LHCN-M2 (cell line): ENCODE measurements around the gene SIRT6. TPM values are rescaled to one million over a fixed set of nuclear protein-coding genes. Genes with fewer than 3 reads are reported as not detected.
A peak's percentile ranks its signal among the peaks of the same experiment; 100 is the strongest.
"Not testable (repeated sequence)": the region's sequence is repeated elsewhere in the genome, so short reads cannot be mapped to it uniquely, and the experiment has no call there.

Experiments
- DNase-seq: peaks from one replicate; pipeline ENCODE4 v3.0.0-alpha.2; 2012; ENCODE audit warnings: low read depth
- total RNA-seq: library from RNA; depleted of rRNA; stranded (reverse); fragments of >200 nt; gene quantifications from 2 replicates; pipeline ENCODE4 v1.2.3, GENCODE V29; 2014; rRNA removed

SIRT6 gene
- total RNA-seq, 1 experiment from 2014 or later, result 31.1 TPM

GRCh38 chr19:4136680-4137088, 45.7 kb downstream of the SIRT6 start:
- no peak for DNase-seq

- DNase-seq, result not testable (repeated sequence)
Observed at GRCh38 chr19:4135386-4135785, 47.0 kb downstream of the SIRT6 start.

GRCh38 chr19:4134351-4134750, 48.0 kb downstream of the SIRT6 start:
- no peak for DNase-seq

GRCh38 chr19:4130744-4131438, 51.5 kb downstream of the SIRT6 start:
- peak; percentile 89 for DNase-seq

GRCh38 chr19:4129050-4129449, 53.3 kb downstream of the SIRT6 start:
- DNase-seq, result not testable (repeated sequence)

- DNase-seq, result not testable (repeated sequence)
Observed at GRCh38 chr19:4127322-4127721, 55.0 kb downstream of the SIRT6 start.

GRCh38 chr19:4124638-4125037, 57.7 kb downstream of the SIRT6 start:
- no peak for DNase-seq

Other genes starting within 250 kb of the SIRT6 start
- gene NMRK2, start 249.5 kb downstream of the SIRT6 start, total RNA-seq, result not detected in 2 replicates
- 135 and 150 TPM in 2 replicates for gene DAPK3, start 211.5 kb downstream of the SIRT6 start, total RNA-seq
- 2,004 and 2,150 TPM in 2 replicates for gene EEF2, start 197.1 kb downstream of the SIRT6 start, total RNA-seq
- 17.6 and 18.1 TPM in 2 replicates for gene PIAS4, start 174.8 kb downstream of the SIRT6 start, total RNA-seq
- 29.5 and 29.7 TPM in 2 replicates for gene ZBTB7A, start 115.7 kb downstream of the SIRT6 start, total RNA-seq
- gene MAP2K2, start 58.4 kb downstream of the SIRT6 start, total RNA-seq, result 178 and 191 TPM in 2 replicates
- gene CREB3L3, start 28.9 kb downstream of the SIRT6 start, total RNA-seq, result not detected in 2 replicates
- gene ANKRD24, start 126 bp upstream of the SIRT6 start, total RNA-seq, result 0.13 and 0.17 TPM in 2 replicates
- 0.11 TPM in 1 of 2 replicates, not detected in the other for gene EBI3, start 47.0 kb upstream of the SIRT6 start, total RNA-seq
- 16.8 and 24.2 TPM in 2 replicates for gene YJU2, start 64.5 kb upstream of the SIRT6 start, total RNA-seq
- gene SHD, start 96.7 kb upstream of the SIRT6 start, total RNA-seq, result 39.4 and 122 TPM in 2 replicates
- gene TMIGD2, start 119.8 kb upstream of the SIRT6 start, total RNA-seq, result not detected in 2 replicates
- gene FSD1, start 122.0 kb upstream of the SIRT6 start, total RNA-seq, result 11.7 and 13.8 TPM in 2 replicates
- 1.1 and 2.9 TPM in 2 replicates for gene STAP2, start 156.3 kb upstream of the SIRT6 start, total RNA-seq
- gene MPND, start 161.0 kb upstream of the SIRT6 start, total RNA-seq, result 1.2 and 5.1 TPM in 2 replicates
- 208 and 261 TPM in 2 replicates for gene SH3GL1, start 218.0 kb upstream of the SIRT6 start, total RNA-seq
- 36.5 and 51.9 TPM in 2 replicates for gene CHAF1A, start 220.1 kb upstream of the SIRT6 start, total RNA-seq